Head of caudate nucleus (tissue), 42 donors: ENCODE measurements around the gene A2ML1.
A peak's percentile ranks its signal among the peaks of the same experiment; 100 is the strongest.
"Not testable (repeated sequence)": the region's sequence is repeated elsewhere in the genome, so short reads cannot be mapped to it uniquely, and the experiment has no call there.

Source experiments
- DNase-seq, 42 donors: peaks; one replicate each; pipeline versions ENCODE4 v3.0.0 to v3.0.0-alpha.2; 2020 to 2021; ENCODE audit warnings: mixed read lengths in 7 of 42
- intact Hi-C: fragments of 100-400 bp; cut with DNase I; formaldehyde crosslinking; loops from one replicate; pipeline ENCODE4 v1.15.0; 2022

Gene A2ML1

DNA sequence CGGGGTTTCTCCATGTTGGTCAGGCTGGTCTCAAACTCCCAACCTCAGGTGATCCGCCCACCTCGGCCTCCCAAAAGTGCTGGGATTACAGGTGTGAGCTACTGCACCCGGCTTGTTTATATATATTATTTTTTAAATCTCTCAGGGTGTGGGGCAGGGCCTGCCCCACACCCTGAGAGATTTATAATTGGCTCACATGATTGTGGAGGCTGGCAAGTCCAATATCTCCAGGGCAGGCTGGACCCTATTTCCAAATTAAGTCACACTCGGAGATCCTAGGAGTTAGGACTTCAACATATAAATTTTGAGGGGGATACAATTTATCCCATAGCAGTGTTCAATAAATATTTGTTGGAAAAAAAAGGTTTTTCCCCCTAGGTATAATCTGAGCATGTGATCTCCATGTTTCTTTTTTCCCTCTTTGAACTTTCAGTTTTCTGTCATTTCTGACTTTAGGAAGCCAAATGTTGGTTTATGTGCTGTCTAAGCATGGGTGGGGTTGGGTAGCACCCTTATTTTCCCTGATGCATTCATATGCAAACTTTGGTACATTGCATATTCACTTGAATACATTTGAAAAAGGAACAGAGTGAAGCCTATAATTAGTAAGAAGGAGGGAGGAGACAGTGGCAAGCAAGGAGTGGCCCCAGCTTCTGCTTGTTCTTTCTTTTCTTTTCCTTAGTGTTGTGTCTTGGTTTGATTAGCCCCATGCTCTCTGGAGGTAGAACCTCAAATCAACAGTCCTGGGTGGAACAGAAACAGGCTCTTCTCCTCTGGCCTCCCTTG lies 8.7 kb upstream of the A2ML1 start:
- intact Hi-C loops: no loop called here
- peak in 1 of 42 donors; percentile 9 for DNase-seq

DNA sequence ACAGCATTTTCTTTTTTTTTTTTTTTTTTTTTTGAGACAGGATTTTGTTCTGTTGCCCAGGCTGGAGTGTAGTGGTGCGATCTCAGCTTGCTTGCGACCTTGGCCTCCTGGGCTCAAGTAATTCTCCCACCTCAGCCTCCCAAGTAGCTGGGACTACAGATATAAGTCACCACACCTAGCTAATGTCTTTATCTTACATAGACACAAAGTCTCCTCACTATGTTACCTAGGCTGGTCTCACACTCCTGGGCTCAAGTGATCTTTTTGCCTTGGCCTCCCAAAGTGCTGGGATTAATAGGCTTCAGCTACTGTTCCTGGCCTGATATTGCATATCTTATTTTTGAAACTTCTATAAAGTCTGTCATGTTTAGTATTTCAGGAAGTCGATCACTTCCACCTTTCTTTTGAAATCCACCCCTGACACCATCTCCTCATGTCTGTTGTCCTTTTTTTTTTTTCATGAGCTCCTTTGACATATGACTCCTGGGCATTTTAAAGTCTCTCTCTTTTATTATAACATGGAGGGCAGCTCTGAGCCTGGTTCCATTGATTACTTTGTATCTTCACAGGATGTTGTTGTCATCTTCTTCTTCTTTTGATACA lies 5.9 kb upstream of the A2ML1 start:
- no peak for DNase-seq
- intact Hi-C loops: no loop called here

DNA sequence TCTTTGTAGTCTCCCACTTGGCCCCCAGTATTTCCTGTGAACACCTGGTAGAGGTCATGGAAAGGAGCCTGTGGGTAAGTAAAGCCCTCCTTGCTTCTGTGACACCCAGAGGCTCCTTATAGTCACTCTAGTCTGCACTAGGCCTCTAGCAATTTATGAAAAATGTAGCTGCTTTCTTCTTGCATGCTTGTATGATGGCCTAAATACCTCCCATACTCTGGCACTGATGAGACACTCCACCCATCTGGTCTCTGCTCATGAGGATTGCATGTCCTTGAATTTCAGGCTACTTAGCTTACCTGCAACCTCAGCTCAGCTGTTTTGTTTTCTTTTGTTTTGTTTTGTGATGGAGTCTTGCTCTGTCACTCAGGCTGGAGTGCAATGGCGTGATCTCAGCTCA lies 4.6 kb upstream of the A2ML1 start:
- no peak for DNase-seq
- intact Hi-C loops: no loop called here

DNA sequence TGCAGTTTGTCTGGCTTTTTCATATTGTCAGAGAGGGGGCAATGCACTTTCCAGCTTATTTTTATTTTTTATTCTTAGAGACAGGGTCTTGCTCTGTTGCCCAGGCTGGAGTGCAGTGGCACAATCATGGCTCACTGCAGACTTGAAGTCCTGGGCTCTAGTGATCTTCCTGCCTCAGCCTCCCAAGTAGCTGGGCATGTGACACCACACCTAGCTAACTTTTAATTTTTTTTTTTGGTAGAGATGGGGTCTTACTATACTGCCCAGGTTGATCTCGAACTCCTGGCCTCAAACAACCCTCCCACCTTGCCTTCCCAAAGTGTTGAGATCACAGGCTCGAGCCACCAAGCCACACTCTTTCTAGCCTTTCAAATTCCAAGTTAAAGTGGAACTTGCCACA lies 3.9 kb upstream of the A2ML1 start:
- DNase-seq: no peak
- intact Hi-C loops: no loop called here

DNA sequence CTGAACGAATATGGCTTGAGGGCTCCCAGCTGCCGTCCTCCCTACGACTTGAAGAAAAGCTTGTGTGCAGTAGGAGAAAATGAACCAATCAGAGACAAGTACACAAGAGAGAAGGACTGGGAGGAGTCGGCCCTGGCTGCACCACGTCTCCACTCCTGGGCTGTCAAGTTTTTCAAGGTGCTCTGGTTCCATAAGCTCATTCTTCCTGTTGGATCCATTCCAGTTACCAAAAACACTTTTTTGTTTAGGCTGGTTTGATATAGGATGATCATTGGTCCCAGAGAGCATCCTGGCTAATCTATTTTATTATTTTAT lies 2.8 kb upstream of the A2ML1 start:
- no peak for DNase-seq
- intact Hi-C loops: no loop called here

DNA sequence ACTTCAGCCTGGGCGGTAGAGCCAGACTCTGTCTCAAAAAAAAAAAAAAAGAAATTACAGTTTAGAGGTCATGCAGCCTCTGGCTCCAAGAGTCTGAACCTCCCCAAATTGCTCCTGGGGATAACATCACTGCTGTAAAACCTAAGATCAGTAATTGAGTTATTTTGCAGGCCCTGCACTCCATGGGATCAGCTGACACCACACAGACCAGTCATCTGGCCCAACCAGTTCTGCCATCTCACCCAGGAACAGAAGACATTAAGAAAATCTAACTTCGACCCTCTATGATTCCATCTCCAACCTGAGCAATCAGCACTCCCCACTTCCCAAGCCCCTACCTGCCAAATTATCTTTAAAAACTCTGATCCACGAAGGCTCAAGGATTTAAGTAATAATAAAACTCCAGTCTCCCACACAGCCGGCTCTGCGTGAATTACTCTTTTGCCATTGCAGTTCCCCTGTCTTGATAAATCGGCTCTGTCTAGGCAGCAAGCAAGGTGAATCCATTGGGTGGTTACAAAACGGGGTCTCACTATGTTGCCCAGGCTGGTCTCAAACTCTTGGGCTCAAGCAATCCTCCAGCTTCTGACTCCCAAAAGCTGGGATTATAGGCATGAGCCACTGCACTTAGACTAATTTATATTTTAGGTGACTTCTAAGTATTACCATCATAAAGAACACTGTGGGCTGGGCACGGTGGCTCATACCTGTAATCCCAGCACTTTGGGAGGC lies 1.6 kb upstream of the A2ML1 start:
- intact Hi-C loops: not testable (repeated sequence)

DNA sequence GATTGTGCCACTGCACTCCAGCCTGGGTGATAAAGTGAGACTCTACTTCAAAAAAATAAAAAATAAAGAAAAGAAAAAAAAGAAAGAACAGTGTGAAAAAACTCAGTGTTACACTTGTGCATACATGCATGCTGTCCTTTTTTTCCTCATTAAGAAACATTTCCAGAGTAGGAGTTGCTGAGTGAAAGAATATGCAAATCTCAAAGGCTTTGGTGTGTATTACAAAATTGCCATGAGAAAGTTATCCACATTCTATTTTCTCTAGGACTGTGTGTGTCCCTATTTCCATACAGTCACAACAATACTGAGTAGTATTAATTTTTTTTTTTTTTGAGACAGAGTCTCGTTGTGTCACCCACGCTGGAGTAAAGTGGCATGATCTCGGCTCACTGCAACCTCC lies 830 bp upstream of the A2ML1 start:
- intact Hi-C loops: no loop called here
- no peak for DNase-seq

More for the DNA sequence above, 1.6 kb upstream of the A2ML1 start:
- DNase-seq: not testable (repeated sequence)

DNA sequence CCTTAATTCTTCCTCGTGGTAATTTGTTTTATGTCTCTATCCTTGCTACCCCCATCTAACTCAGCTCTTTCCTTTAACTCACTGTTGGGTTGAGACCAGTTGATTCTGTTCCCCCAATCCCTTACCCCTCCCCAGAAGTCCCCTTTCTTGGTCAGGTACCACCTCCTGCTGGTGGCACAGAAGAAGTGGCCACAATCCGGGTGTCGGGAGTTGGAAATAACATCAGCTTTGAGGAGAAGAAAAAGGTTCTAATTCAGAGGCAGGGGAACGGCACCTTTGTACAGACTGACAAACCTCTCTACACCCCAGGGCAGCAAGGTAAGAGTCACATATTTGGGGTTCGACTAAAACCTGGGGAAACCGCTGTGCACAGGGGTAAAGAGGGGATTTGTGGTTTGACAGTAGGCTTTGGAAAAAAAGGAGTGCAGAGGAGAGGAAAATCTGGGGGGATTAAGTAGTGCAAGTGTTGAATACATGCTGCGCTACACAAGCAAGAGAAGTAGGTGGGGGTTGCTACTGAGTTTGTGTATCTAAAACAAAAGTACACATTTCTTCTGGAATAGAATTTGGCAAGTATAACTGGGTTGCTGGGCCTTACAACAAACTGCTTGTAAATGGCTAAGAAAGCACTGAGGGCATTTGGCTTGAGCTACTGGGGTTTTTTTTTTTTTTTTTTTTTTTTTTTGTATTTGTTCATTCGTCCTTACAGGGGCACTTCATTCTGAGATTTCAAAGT lies 1.3 kb downstream of the A2ML1 start:
- intact Hi-C loops: no loop called here
- peak in 24 of 42 donors; percentile 13 to 66 (median 34) for DNase-seq

DNA sequence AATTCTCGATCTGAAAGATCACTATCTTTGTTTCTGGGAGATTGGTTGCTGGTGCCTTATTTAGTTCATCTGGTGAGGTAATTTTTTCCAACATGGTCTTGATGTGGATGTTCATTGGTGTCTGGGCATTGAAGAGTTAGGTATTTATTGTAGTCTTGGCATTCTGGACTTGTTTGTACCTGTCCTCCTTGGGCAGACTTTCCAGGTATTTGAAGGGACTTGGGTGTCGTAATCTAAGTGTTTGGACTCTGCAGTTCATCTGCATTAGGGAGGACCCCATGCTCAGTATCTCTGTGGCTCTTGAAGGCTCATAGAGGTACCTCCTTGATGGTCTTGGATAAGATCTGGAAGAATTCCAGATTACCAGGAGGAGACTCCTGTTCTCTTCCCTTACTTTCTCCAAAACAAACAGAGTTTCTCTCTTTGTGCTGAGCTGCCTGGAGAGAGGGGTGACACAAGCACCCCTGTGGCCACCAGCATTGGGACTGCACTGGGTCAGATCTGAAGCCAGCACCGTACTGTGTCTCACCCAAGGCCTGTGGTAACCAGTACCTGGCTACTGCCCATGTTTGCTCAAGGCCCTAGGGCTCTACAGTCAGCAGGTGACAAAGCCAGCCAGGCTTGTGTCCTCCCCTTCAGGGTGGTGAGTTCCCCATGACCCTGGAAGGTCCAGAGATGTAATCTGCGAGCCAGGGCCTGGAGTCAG lies 5.3 kb downstream of the A2ML1 start:
- DNase-seq: no peak
- intact Hi-C loops: no loop called here

DNA sequence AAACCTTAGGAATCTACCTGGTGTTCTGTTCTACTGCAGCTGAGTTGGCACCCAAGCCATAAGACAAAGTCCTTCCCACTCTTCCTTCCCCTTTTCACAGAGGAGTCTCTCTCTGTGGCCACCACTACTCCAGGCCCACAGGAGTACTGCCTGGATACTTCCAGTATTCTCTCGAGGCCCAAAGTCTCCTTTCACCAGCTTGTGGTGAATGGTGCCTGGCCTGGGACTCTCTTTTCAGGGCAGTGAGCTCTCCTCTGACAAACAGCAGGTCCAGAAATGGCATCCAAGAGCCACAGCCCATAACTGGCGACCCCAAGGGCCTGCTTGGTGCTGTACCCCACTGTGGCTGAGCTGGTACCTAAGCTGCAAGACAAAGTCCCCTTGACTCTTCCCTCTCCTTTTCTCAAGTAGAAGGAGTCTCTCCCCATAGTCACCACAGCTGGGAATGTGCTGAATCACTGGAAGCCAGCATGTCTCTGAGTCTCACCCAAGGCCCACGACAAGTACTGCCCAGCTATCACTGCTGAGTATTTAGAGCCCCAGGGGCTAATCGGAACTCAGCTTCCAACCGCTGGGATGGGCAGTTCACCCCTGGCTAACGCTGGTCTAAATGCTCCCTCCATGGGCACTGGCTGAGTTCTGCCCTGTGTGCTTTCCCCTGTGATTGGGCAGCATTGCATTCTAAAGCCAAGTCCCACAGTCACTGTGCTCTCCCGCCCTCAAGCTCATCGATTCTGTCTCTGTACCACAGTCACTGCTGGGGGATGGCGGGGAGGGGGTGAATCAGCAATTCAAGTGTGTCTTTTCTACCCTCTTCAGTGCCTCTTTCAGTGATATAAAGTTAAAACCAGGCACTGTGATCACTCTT lies 6.1 kb downstream of the A2ML1 start:
- DNase-seq: no peak
- intact Hi-C loops: no loop called here

DNA sequence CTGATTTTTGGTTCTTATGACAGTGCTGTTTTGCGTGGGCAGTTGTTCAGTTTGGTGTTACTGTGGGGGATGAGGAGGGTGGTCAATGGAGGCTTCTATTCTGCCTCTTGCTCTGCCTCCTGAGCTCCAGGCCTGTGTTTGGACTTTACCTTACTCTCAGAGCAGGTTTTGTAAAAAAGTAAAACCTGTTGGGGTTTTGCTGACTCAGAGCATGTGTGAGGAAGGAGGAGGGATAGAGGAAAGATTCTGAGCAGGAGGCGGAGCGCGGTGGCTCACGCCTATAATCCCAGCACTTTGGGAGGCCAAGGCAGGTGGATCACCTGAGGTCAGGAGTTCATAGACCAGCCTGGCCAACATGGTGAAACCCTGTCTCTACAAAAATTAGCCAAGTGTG lies 6.7 kb downstream of the A2ML1 start:
- intact Hi-C loops: no loop called here
- DNase-seq: no peak

DNA sequence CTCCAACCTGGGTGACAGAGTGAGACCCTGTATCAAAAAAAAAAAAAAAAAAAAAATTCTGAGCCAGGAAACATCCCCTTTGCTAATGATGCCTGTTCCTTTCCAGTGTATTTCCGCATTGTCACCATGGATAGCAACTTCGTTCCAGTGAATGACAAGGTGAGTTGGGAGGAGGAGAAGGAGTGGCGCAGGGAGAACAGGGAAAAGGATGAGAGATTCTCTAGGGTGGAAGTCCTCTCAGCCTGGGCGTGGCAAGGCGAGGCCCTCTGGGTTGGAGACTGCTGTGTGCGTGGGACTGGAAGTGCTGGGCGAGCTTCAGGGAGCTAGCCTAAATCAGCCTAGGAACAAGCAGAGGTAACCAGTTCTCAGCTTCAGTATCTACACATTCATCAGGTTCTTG lies 7.2 kb downstream of the A2ML1 start:
- DNase-seq: peak in 1 of 42 donors; percentile 22
- intact Hi-C loops: no loop called here

DNA sequence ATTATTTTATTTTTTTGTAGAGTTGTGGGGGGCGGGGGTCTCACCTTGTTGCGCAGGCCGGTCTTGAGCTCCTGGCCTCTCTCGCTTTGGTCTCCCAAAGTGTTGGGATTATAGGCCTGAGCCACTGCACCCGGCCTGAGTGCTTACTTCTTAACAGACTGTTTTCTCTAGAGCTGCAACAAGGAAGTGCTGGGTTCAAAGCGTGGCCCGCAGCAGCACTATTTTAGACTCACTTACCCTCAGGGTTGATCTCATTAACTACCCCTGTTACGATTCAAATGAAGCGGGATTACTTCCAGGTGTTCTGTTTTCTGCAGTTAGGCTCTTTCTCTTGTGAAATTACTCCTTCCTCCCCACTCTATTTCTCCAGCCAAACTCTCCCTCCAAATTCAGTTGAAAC lies 8.7 kb downstream of the A2ML1 start:
- intact Hi-C loops: no loop called here
- no peak for DNase-seq

DNA sequence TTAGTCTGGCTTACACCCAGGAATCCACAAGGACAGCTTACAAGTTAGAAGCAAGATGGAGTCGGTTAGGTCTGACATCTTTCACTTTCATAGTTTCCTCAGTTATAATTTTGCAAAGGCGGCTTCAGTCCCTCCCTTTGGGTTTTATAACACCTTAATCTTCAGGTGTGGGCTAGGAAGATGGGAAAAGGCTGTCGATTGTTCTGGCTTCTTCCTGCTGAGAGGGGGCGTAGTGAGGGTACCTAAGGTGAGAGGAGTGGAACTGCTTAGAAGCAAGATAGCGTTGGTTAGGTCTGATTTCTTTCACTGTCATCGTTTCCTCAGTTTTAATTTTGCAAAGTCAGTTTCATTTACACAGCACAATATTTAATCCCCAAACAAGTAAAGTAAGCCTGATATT lies 10.1 kb downstream of the A2ML1 start:
- intact Hi-C loops: no loop called here
- peak in 35 of 42 donors; percentile 8 to 76 (median 53) for DNase-seq

DNA sequence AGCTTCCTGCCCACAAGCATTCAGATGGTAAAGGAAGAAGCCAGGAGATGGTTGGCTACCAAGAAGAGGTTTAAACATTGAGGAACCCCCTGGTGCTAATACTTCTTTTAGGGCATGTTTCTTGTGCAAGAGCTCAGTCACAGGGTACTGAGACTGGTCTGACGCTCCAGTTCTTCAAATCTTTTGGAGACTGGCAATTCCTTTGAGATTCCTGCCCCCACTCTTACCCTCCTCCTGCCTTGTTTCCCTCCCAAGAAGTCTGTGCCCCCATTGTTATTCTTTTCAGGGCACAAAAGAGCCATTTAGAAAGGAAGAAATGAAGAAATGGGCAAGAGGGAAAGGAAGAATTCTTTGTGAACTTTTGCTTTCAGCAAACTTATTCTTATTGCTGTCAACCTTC lies 11.8 kb downstream of the A2ML1 start:
- intact Hi-C loops: no loop called here

DNA sequence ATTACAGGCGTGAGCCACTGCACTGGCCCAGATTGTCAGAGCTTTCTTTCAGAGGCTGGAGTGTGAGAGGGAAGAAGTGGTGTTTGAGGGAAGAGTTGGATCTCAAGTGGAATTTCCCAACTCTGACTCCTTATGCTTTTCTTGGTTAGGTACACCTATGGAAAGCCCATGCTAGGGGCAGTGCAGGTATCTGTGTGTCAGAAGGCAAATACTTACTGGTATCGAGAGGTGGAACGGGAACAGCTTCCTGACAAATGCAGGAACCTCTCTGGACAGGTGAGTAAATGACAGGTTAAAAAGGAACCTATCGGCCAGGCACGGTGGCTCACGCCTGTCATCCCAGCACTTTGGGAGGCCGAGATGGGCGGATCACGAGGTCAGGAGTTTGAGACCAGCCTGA lies 14.9 kb downstream of the A2ML1 start:
- no peak for DNase-seq
- intact Hi-C loops: no loop called here

More for the DNA sequence above, 11.8 kb downstream of the A2ML1 start:
- no peak for DNase-seq

DNA sequence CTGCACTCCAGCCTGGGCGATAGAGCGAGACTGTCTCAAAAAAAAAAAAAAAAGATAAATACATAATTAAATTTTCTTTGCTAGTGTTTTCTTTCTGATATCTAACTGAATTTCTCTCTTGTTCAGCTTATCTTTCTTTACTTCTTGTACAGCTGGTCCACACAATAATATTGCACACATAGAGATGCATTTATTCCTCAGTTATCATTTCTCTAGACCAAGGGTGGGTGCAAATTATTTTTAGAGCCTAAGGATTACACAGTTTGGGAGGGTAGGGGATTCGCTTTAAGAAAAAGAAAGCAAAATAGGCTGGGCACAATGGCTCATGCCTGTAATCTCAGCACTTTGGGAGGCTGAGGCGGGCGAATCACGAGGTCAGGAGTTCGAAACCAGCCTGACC lies 17.9 kb downstream of the A2ML1 start:
- intact Hi-C loops: no loop called here

DNA sequence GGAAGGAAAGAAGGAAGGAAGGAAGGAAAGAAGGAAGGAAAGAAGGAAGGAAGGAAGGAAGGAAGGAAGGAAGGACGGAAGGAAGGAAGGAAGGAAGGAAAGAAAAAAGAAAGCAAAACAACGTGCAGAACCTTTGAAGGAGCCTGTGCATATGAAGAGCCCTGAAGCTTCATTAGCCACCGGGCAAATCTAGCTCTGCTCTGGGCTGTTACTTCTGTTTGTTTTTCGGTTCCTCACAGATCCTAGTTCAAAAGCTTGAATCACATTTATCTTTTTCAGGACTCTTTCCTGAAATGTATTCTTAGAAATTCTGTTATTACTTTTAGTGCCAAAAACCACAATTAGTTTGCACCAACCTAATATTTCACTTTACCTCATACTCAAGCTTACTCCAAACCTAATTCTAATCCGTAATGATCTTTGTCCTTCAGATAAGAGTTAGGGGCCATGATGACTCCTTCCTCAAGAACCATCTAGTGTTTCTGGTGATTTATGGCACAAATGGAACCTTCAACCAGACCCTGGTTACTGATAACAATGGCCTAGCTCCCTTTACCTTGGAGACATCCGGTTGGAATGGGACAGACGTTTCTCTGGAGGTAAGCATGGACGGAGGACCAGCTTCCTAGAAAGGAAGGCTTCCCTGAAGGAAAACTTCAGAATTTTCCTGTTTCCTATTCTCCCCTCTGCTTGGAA lies 18.7 kb downstream of the A2ML1 start:
- DNase-seq: no peak
- intact Hi-C loops: no loop called here

More for the DNA sequence above, 17.9 kb downstream of the A2ML1 start:
- DNase-seq: no peak
